Stimulated activated CD8-positive, alpha-beta memory T cell treated with anti-CD3 and anti-CD28 coated beads, Interleukin-7, amount 100 ng/mL, for 48 hours (primary cell): Measurements from ENCODE around the gene LIN37.
"Not testable (repeated sequence)": the region's sequence is repeated elsewhere in the genome, so short reads cannot be mapped to it uniquely, and the experiment has no call there.

Experiments used
- DNase-seq, 2 donors: peaks; one replicate each; pipeline ENCODE4 v3.0.0-alpha.2; 2020; ENCODE audit warnings: low read depth in 1 of 2; ENCODE audit errors: extremely low read depth in 1 of 2

Gene LIN37

GRCh38 chr19:35772362-35772761 lies 24.0 kb downstream of the LIN37 start:
- not testable (repeated sequence) for DNase-seq

- no peak for DNase-seq
Measured at GRCh38 chr19:35773020-35773806, 24.8 kb downstream of the LIN37 start.

- DNase-seq: no peak
Measured at GRCh38 chr19:35774274-35775045, 26.1 kb downstream of the LIN37 start.

- no peak for DNase-seq
Measured at GRCh38 chr19:35775046-35775297, 26.6 kb downstream of the LIN37 start.

GRCh38 chr19:35775298-35776101 lies 27.1 kb downstream of the LIN37 start, which contains the start of gene ARHGAP33:
Gene ARHGAP33, plus strand, starts transcription at chr19:35775564. Its CDS starts 95 bp downstream, at chr19:35775659.
- peak; percentile 95 to 100 for DNase-seq

- DNase-seq: no peak
Measured at GRCh38 chr19:35776102-35776788, 27.9 kb downstream of the LIN37 start.

GRCh38 chr19:35777086-35777841 lies 28.9 kb downstream of the LIN37 start:
- no peak for DNase-seq

GRCh38 chr19:35777961-35778360 lies 29.6 kb downstream of the LIN37 start:
- no peak for DNase-seq

GRCh38 chr19:35779033-35779432 lies 30.7 kb downstream of the LIN37 start:
- no peak for DNase-seq

GRCh38 chr19:35780058-35780457 lies 31.7 kb downstream of the LIN37 start:
- no peak for DNase-seq

- DNase-seq: no peak
Measured at GRCh38 chr19:35780717-35781116, 32.3 kb downstream of the LIN37 start.

GRCh38 chr19:35781650-35782049 lies 33.3 kb downstream of the LIN37 start:
- DNase-seq: no peak

GRCh38 chr19:35782589-35782988 lies 34.2 kb downstream of the LIN37 start:
- DNase-seq: no peak

- no peak for DNase-seq
Measured at GRCh38 chr19:35783469-35784434, 35.4 kb downstream of the LIN37 start.

GRCh38 chr19:35784503-35785338 lies 36.3 kb downstream of the LIN37 start:
- no peak for DNase-seq

- no peak for DNase-seq
Measured at GRCh38 chr19:35785339-35785627, 36.9 kb downstream of the LIN37 start.

- DNase-seq: no peak
Measured at GRCh38 chr19:35786299-35787160, 38.2 kb downstream of the LIN37 start.
